Uterus (tissue), 2 donors: ENCODE measurements around the gene PRSS33.

Experiments
- CTCF ChIP-seq, 4 experiments: fragments of 200-600 bp in 2 of 4; fragments of 450-650 bp in 2 of 4; sonication (generic) in 2 of 4; IDR thresholded peaks; one replicate each; pipeline ENCODE4 v1.5.1; 2016 to 2019; ENCODE audit warnings: antibody characterized with exemption in 4 of 4, mild to moderate bottlenecking in 2 of 4, moderate library complexity in 1 of 4
- POLR2A ChIP-seq, 2 donors: fragments of 450-650 bp; IDR thresholded peaks; one replicate each; pipeline ENCODE4 v1.6.1; 2016; ENCODE audit warnings: antibody characterized with exemption in 2 of 2, mild to moderate bottlenecking in 1 of 2, moderate library complexity in 1 of 2

GRCh38 chr16:2819939-2820835 is 32.8 kb upstream of the PRSS33 start:
- TF ChIP-seq CTCF (IDR thresholded peaks at IDR 0.05) (no peak), POLR2A (IDR thresholded peaks at IDR 0.05) (no peak)
